ENCODE data around the gene ADGRL4.
"Not testable (repeated sequence)": the region's sequence is repeated elsewhere in the genome, so short reads cannot be mapped to it uniquely, and the experiment has no call there.

The ADGRL4 gene

DNA sequence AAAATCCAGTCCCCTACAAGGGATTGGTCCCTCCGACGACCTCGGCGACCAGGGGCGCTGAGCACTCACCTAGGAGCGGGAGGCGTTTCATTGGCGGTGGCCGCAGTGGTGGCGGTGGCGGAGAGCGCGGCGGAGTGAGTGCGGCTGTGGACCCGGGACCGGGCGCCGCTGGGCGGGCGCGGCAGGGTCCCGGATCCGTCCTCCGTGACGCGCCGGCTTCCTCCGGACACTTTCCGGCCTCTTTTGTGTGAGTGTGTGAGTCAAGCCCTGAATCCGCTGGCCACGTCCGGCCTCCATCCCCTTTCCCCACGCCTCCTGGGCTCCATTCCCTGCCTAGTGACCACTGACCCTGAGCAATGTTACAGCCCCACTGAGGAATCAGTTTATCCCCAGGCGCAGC, at the start of gene ADGRL4:
TSS of gene ADGRL4 (minus strand) at position 167 of the 400 bp plus-strand sequence. CDS start at position 91, 76 bp downstream.
- DNase-seq (ENCODE audit: low read depth in 2 of 2) = no peak

DNA sequence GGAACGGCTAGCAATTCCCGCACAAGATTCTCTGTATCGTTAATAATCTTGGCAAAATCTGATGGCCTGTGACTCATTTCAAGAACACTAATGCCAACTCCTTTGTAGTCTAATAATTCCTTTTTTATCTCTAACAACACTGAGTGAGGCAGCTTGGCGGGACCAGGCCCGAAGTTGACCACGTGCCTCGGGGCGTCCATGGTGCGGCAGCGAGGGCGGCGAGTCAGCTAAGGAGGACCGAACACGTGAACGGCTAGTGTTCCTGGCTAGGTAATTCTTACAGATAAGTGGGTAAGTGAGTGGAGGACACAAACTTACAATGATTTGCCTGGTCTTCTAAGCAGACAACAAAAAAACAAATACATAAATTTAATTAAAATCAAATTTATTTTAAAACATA, 49.3 kb upstream of the ADGRL4 start:
- no peak for DNase-seq (ENCODE audit: low read depth in 2 of 2)

DNA sequence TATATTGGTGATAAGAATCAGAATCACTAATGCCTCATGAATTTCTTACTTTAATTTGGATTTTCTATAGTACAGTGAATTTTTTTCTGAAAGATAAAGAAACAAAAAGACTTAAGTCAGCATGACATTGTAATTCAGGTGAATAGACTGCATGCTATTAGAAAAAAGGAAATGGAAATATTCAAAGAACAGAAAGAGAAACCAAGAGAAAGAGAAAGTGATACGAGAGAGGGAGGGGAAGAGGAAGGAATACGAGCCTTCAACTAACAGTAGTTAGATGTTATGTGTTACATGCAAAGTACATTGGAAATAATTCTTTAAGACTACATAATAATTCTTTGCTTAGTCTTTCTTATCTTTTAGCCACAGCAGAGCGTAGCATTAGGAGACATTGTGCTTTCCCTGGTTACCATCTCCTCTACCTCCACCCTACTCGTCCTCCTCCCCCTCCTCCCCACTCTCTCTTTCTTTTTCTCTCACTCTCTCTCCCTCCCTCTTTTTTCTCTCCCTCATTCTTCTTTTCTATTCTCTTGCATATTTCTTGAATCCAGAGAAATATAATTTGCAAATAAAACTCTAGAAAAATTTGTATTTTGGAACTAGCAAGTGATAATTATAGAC, 46.4 kb upstream of the ADGRL4 start:
- no peak for DNase-seq (ENCODE audit: low read depth in 2 of 2)

DNA sequence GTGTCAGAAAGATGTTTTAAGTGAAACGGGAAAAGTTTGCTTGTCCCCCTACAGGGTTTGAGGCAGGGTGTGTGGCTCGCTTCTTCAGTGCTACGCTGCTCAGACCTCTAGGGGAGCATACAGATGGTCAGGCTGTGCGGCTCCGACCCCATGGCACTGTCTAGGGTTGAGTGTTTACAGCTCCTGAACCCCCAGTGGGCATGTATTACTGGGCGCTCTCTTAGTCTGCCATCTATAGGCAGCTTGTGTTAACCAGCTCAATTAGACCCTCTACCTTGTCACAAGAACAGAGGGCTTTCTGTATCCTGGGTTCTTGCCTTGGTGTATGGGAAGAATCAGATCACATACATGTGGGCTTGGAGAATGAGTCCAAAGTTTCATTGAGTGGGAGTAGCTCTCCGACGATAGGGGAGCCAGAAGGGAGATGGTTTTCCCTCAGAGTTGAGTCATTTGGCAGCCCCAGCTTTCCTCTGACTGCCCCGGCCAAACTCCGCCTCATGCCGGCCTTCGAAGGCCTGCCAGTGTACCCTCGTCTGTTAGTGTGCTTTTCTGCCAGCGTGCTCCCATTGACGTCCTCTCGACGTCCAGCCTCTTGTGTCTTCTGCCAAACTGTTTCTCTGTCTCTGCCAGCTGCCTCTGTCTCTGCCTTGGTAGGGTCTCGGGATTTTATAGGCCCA, 38.6 kb upstream of the ADGRL4 start:
- DNase-seq (ENCODE audit: low read depth in 2 of 2) = no peak

DNA sequence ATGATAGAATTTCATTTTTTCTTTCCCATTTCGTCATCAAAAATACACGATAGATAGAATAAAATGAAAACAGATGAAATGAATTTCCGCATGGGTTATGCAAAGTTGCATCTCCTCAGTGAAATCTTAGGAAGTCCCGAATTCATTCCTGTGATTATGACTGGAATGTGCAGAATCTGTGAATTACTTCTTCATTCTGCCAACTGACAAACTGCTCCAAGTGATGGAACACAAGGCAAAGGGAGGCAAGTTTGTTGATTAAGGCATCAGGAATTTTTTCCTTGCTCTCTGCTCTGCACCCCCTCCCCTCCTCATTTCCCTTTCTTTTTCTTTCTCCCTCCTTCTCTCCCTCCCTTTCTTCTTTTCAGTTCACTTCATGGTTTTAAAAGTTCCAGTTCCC, 37.0 kb upstream of the ADGRL4 start:
- DNase-seq (ENCODE audit: low read depth in 2 of 2) = no peak

DNA sequence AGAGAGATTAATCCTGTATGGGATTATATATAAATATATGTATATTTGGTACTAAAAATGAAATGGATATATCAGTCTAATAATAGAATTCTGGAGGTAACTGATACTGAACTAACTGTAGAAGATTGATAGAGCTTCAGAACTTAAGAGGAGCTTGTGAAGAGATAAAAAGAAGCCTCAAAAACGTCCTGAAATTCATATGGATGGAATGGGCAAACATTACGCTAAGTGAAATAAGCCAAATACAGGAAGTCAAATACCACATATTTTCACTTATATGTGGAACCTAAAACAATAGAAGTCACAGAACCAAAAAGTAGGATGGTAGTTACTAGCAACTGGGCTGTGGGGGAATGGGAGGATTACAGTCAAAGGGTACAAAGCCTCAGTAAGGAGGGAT, 36.0 kb upstream of the ADGRL4 start:
- no peak for DNase-seq (ENCODE audit: low read depth in 2 of 2)

DNA sequence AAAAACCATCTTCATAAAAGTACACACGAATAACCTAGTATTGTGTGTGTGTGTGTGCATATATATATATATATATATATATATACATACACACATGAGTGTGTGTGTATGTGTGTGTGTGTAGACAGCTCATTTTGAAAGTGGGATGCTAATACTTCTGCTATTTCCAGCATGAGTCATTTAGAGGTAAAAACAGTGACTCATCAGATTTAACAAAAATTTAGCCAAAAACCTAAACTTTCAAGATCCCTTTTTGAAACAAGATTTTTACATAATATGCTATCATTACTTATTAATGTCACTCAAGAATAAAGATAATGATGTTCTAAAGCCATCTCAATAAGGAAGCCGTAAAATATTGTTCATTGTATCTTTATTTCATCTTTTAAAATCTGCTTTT, 35.6 kb upstream of the ADGRL4 start:
- no peak for DNase-seq (ENCODE audit: low read depth in 2 of 2)

DNA sequence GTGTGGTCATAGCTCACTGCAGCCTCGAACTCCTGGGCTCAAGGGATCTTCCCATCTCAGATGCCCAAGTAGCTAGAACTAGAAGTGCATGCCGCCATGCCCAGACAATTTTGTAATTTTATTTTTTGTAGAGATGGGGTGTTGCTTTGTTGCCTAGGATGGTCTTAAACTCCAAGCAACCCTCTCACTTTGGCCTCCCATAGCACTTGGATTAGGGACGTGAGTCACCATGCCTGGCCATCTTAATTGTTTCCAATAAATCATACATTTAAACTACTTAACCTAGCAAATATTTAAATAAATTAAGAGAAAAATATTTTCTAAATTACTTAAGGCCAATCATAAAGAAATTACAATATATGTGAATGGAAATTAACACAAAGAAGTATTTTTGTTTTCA, 35.1 kb upstream of the ADGRL4 start:
- no peak for DNase-seq (ENCODE audit: low read depth in 2 of 2)

DNA sequence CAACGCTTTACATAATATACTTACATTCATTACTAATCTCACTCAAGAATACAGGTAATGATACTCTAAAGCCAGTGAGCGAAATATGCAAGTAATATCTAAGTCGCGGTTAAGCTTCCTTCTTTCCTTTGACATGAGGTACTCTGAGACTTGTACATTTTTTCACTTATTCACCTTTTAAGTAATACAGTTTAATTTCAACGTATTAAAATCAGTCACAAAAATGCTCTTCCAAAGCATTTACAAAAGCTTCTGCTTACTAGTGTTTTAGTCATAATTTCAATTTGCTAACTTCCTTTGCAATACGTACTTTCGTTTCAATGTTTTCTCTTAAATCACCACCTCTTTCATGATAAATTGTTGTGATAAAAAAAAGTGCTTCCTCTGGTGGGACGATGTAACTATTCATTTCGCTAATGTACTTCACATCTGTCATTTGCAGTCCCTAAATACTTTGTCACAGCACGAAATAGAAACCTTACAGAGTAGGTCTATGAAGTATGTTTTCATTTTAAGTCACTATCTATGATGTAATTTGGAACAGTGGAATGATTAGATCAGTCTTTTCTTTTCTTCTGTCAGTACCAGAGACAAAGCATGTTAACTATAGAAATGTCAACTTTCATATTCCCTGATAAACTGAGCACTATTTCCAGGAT, 34.0 kb upstream of the ADGRL4 start:
- no peak for DNase-seq (ENCODE audit: low read depth in 2 of 2)

DNA sequence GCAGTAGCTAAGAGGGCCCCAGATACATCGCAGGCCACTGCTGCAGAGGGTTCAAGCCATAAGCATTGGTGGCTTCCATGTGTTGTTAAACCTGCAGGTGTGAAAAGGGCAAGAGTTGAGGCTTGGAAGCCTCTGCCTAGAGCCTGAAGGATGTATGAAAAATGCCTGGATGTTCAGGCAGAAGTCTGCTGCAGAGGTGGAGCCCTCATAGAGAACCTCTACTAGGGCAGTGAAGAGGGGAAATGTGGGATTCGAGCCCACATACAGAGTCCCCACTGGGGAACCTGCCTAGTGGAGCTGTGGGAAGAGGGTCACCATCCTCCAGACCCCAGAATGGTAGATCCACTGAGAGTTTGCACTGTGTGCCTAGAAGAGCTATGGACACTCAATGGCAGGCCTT, 30.6 kb upstream of the ADGRL4 start:
- no peak for DNase-seq (ENCODE audit: low read depth in 2 of 2)

DNA sequence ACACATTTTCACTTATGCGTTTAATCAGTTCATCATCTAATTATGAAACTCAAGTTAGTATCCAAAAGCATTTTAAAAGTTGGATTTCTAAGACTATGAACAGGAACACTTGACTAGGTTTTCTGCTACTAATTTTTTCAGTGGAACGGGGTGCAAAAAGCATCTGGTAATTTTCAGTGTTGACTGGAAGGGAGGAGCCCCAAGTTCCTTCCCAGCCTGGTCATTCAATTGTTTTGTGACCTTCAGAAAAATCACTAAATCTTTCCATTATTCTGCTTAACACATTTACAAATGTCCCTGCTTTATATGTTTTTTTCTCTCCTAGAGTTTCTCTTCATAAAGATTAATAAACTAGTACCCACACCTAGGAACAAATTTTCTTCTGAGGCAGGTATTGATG, 6.0 kb upstream of the ADGRL4 start:
- DNase-seq (ENCODE audit: low read depth in 2 of 2) = no peak

DNA sequence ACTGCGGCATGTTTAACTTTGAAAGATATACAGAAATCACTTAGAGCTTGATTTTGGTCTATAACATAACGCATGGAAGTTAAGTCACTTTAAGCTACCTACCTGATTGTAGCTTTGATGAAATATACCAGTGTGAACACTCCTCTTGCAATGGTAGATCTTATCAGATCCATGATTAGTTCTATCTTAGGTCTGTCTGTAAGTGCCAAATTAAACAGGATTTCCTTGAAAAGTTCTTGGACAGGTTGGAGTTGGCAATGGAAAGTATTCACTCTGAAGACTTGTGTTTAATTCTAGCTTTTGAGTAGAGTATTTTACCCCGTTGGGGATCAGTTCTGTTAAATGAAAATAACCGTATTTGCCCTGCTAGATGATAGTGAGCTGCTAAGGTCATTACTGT, 4.1 kb upstream of the ADGRL4 start:
- DNase-seq (ENCODE audit: low read depth in 2 of 2) = no peak

DNA sequence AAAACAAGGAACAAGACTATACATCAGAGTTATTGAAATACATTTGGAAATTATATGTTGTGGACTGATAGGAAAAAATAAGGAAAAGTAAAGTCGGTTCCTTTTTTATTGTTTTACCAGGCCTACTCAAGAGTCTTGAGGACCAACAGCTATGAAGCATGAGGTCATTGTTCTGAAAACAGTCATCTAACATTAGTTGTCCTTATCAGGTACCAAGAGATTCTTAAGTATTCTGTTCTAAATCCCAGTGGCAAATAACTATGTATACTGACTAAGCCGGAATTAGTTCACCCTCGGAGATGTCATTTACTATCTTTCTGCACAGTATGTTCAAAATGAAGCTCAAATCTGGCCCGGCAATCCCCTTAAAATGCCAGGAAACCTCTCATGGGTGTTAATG, 585 bp downstream of the ADGRL4 start:
- no peak for DNase-seq (ENCODE audit: low read depth in 2 of 2)

DNA sequence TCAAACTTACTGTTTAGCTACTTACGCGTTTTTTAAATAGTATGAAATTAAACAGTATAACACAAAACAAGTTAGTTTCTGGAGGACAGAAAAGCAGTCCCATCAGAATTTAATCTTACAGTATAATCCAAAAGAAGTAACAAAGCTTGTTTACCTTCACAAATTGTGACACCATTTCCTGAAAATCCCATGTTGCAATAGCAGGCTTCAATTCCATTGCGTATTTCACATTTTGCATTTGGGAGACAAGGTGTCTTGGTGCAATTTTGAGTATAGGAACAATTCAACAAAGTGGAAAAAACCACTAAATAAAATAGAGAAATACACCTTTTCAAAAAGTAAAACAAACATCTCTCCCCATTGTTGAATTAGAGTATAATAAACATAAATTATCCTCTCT, 1.6 kb downstream of the ADGRL4 start:
- DNase-seq (ENCODE audit: low read depth in 2 of 2) = no peak

DNA sequence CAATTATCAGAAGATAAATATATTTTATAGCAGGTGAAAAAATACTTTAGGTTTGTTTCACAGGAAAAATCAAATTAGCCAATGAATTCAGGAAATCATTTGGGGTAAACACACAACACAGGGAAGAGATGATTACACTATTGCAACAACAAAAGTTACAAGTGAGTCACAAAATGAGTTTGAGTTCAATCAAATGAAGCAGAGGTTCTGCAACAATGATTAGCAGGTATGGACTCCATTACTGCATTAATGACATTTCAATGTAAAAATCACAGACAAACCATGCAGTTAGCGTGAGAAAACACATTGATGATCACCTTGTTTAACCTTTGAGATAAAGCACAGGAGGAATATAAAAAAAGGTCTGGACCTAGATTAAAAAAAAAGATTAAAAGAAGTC, 9.7 kb downstream of the ADGRL4 start:
- DNase-seq (ENCODE audit: low read depth in 2 of 2) = no peak

DNA sequence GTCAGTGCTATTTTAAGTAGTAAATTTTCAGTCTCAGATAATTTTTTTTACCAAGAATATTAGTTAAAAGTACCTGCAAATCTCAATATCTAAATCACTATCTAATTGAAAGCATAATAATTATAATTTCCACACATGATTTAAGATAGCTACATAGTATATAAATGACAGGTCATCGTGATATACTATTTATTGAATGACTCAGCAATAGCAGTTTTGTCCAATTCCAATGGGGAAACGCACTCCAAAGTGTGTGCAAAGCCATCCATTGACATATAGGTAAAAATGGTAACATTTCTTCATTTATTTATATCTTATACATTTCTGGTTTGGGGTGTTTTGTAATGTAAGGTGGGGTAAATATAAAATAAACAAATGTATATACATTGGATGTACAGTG, 19.5 kb downstream of the ADGRL4 start:
- no peak for DNase-seq (ENCODE audit: low read depth in 2 of 2)

DNA sequence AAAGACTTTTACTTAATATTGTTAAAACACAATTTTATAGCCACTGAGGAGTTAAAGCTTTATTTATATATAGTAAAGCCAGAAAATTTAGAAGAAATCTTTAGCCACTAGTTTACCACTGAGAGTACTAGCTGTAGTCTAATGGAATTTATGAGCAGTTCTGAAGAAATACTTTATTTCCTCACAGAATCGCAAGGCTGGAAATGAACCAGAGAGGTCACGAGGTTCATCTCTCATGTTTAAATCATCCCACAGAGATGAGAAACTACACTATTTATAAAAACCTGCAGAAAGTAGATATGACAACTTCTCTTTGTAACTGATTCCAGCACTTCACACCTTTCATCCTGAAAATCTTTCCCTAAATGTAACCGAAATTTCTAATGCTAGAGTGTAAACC, 26.0 kb downstream of the ADGRL4 start:
- DNase-seq (ENCODE audit: low read depth in 2 of 2) = no peak

DNA sequence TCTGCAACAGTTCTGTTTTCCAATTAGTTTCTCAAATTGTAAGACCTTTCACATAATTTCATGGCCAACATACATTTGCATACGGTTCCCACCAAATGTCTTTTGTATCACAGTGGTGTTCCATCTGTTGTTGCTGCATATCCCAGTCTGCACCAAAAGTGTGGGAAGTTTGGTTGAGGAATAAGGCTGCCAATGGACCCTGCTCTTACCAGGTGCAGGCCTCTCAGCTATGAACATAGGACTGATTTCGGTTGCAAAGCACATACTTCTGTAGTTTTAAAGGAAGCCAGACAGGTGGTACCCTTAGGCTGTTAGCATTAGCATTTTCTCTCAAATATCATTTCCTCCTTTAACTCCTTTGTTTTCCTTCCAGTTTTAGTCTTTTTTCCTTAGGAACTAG, 33.8 kb downstream of the ADGRL4 start:
- no peak for DNase-seq (ENCODE audit: low read depth in 2 of 2)

DNA sequence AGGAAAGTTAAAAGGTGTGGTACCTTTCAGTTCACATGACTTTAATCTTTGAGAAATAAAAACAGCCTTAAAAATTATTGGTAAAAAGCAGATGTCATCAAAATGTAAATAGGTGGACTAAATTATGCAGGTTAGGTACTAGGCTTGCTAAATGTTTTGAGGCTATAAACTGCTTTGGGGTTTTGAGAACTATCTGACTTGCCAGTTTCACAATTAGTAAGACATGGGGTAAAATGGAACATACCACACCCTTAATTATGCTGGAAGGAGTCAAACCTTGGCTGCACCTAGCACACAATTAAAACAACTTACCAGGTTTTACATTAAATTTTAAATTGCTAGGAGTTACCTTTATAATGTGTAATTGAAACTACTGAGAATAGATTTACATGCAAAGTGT, 39.4 kb downstream of the ADGRL4 start:
- not testable (repeated sequence) for DNase-seq (ENCODE audit: low read depth in 2 of 2)

DNA sequence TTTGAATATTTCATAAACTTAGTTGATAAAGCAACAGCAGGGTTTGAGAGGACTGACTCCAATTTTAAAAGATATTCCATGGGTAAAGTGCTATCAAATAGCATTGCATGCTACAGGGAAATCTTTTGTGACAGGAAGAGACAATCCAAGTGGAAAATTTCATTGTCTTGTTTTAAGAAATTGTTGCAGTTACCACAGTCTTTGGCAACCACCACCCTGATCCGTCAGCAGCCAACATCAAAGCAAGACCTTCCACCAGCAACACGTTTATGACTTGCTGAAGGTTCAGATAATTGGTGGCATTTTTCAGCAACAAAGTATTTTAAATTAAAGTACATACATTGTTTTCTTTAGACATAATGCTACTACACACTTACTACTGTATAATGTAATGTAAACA, 47.8 kb downstream of the ADGRL4 start:
- DNase-seq (ENCODE audit: low read depth in 2 of 2) = no peak

DNA sequence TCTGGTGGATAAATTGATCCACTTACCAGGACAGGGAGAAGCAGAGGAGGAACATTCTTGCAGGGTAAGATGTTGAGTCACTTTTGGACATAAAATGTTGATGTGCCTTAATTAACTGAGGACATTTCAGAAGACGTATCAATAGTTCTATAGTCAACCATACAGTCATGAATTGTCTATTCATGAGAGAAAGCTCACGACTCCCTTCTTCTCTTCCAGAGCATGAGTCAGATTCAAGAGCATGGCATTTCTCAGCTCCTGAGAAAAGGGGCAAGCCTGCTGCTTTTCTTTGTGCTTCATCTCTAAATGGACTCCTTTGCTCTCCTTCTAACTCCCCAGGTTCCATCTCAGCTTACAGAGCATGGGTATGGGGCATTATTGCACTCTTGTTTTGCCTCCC, 55.7 kb downstream of the ADGRL4 start:
- no peak for DNase-seq (ENCODE audit: low read depth in 2 of 2)

DNA sequence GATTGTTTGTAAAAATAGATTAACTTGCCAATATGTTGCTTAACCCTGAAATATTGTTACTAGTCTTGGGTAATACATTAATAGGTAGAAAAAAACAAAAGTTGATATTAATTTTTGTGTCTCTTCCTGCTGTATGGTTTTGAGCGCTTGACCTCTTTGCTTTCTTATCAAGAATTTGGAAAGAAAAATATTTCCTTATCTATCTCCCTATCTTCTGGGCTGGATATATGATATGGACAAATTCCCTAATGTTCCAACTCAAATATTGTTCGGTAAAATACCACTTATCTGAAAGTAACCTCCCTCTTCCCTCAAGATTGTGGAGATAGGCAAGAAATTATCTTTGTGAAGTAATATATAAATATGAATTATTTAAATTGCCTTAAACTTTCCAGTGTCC, 57.3 kb downstream of the ADGRL4 start:
- DNase-seq (ENCODE audit: low read depth in 2 of 2) = no peak

DNA sequence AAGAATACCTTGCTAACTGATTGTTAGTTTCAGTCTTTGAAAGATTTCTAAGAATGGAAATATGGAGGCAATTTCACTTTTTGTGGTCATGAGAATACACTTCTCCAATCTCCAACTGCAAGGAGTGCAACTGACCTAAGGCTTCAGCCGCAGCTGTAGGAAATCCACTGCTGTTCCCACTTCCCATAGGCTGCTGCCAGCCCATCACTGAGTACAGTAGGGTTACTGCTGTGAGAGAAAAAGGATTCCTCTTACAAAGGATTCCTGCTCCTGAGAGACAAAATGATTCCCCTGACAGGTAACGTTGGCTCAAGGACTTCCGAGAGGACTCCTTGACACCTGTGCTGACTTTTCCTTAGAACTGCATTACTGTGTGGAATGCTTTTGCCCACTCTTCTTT, 87.4 kb downstream of the ADGRL4 start:
- DNase-seq (ENCODE audit: low read depth in 2 of 2) = no peak

Measured in stimulated activated CD4-positive, alpha-beta T cell treated with anti-CD3 and anti-CD28 coated beads, Interleukin-12 subunit alpha, Interleukin-12 subunit beta, amount 100 ng/mL, for 24 hours (primary cell).